DND-41 (cell line): ENCODE results near the gene HADHA.

ENCODE experiments used
- ATAC-seq: fragments of 200-7000 bp; cut with Tn5 transposase; 3 replicates; pipeline ENCODE4 v1.9.1; 2021; ENCODE audit warnings: low read depth; ENCODE audit not compliant: insufficient read depth
- DNase-seq: peaks from one replicate; pipeline ENCODE4 v3.0.0-alpha.2; 2020
- H2AFZ ChIP-seq: 2 replicates; pipeline ENCODE4 v1.6.0; 2012; ENCODE audit warnings: low read depth, low read length
- H3K27ac ChIP-seq: 2 replicates; pipeline ENCODE4 v1.5.1; 2012; ENCODE audit warnings: low read length, inconsistent platforms
- H3K27me3 ChIP-seq: fragments of 200-600 bp; sonication (generic); 2 replicates; pipeline ENCODE4 v1.6.0; 2012; ENCODE audit warnings: low read length, mild to moderate bottlenecking, inconsistent platforms; ENCODE audit not compliant: insufficient read depth, poor library complexity
- H3K36me3 ChIP-seq: 2 replicates; pipeline ENCODE4 v1.5.1; 2012; ENCODE audit warnings: low read length, inconsistent platforms; ENCODE audit not compliant: insufficient read depth
- H3K4me1 ChIP-seq: 2 replicates; pipeline ENCODE4 v1.5.1; 2012; ENCODE audit warnings: mild to moderate bottlenecking, low read length; ENCODE audit not compliant: insufficient read depth
- H3K4me2 ChIP-seq: 2 replicates; pipeline ENCODE4 v1.6.0; 2012; ENCODE audit warnings: mild to moderate bottlenecking, moderate library complexity, low read length, inconsistent platforms; ENCODE audit not compliant: insufficient read depth
- H3K4me3 ChIP-seq, 2 experiments: fragments of 200-600 bp in 1 of 2; shearing (Covaris generic) in 1 of 2; 2 replicates each; pipeline ENCODE4 v1.5.1; 2012 to 2016; ENCODE audit warnings: inconsistent platforms in 2 of 2, low read length in 2 of 2, mild to moderate bottlenecking in 2 of 2, low read depth in 1 of 2, moderate library complexity in 1 of 2
- H3K79me2 ChIP-seq: 2 replicates; pipeline ENCODE4 v1.6.0; 2012; ENCODE audit warnings: low read length, inconsistent platforms; ENCODE audit not compliant: insufficient read depth
- H3K9ac ChIP-seq: 2 replicates; pipeline ENCODE4 v1.6.0; 2012; ENCODE audit warnings: low read depth, mild to moderate bottlenecking, inconsistent platforms, low read length, moderate library complexity
- H3K9me3 ChIP-seq: 2 replicates; pipeline ENCODE4 v1.5.1; 2012; ENCODE audit warnings: low read length, moderate library complexity, mild to moderate bottlenecking, inconsistent platforms; ENCODE audit not compliant: insufficient read depth, severe bottlenecking
- H4K20me1 ChIP-seq: 2 replicates; pipeline ENCODE4 v1.6.0; 2012; ENCODE audit warnings: low read length; ENCODE audit not compliant: insufficient read depth
- EZH2 ChIP-seq: IDR thresholded peaks from 3 replicates; pipeline ENCODE4 v1.6.1; 2012; ENCODE audit warnings: borderline replicate concordance, low read depth, mild to moderate bottlenecking, moderate library complexity, low read length, inconsistent platforms; ENCODE audit not compliant: severe bottlenecking
- TF ChIP-seq, protein P1 (sequence below): IDR thresholded peaks from 2 replicates; pipeline ENCODE4 v1.5.1; 2012; ENCODE audit warnings: borderline replicate concordance, low read length, moderate library complexity, mild to moderate bottlenecking; ENCODE audit not compliant: poor library complexity, severe bottlenecking; ENCODE audit errors: extremely low read depth

HADHA gene

DNA sequence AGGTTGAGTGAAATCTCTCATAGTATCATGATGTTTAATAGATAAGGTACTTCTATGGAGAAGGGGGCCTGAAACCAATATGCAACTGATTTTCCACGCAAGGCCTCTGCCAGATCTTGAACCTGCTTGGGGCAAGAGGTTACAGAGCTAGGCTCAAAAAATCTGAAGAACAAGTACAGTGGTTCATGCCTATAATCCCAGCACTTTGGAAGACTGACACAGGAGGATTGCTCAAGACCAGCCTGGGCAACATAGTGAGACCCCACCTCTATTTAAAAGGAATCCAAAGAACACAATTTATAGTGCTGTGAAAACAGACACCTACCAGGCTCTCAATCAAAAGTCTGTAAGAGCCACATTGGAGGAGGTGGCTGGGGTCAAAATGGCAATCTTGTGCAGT is 28.6 kb downstream of the HADHA start:
- no peak for TF ChIP-seq EZH2
- TF ChIP-seq, protein P1, sequence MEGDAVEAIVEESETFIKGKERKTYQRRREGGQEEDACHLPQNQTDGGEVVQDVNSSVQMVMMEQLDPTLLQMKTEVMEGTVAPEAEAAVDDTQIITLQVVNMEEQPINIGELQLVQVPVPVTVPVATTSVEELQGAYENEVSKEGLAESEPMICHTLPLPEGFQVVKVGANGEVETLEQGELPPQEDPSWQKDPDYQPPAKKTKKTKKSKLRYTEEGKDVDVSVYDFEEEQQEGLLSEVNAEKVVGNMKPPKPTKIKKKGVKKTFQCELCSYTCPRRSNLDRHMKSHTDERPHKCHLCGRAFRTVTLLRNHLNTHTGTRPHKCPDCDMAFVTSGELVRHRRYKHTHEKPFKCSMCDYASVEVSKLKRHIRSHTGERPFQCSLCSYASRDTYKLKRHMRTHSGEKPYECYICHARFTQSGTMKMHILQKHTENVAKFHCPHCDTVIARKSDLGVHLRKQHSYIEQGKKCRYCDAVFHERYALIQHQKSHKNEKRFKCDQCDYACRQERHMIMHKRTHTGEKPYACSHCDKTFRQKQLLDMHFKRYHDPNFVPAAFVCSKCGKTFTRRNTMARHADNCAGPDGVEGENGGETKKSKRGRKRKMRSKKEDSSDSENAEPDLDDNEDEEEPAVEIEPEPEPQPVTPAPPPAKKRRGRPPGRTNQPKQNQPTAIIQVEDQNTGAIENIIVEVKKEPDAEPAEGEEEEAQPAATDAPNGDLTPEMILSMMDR = no peak
- ATAC-seq = no peak
- H2AFZ ChIP-seq = no peak overlapping the region
- peaks cover 83% of the 10 kb centered on the region for H3K36me3 ChIP-seq
- H3K27me3 ChIP-seq = no peaks in the 10 kb centered on the region
- H3K4me1 ChIP-seq = no peaks in the 10 kb centered on the region
- H3K79me2 ChIP-seq = no peaks in the 10 kb centered on the region
- no peaks in the 10 kb centered on the region for H4K20me1 ChIP-seq
- H3K27ac ChIP-seq = no peak overlapping the region
- H3K9ac ChIP-seq = no peak overlapping the region
- H3K9me3 ChIP-seq = no peaks in the 10 kb centered on the region
- no peak overlapping the region for H3K4me2 ChIP-seq
- H3K4me3 ChIP-seq = no peak overlapping the region
- DNase-seq = no peak

DNA sequence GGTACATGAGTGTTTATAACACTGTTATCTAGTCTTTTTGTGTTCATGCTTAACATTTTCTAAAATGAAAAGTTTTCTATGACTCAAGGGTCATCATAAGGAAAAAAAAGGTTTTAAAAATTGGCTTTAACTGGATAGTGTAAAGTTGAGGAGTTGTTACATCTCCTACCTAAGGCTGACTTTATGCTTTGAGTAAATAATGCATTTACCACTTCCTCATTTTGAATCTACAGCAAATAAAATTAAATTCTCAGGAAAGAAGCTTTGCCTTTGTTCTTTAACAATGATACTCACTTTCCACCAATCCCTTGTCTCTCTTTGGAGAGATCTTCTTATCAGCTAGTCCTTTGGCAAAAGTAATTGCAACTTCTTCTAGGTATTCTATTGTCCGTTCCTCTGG is 29.7 kb downstream of the HADHA start:
- H3K27ac ChIP-seq = no peak overlapping the region
- no peaks in the 10 kb centered on the region for H3K9me3 ChIP-seq

DNA sequence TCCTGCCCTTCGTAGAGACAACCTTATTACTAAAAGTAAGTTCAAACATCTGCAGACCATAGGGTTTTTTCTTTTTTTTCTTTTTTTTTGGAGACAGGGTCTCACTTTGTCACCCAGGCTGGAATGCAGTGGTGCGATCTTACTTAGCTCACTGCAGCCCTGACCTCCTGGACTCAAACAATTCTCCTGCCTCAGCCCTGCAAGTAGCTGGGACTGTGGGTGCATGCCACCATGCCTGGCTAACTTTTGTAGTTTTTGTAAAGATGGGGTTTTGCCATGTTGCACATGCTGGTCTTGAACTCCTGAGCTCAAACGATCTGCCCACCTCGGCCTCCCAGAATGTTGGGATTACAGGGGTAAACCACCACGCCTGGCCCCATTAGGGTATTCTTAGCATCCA is 32.4 kb downstream of the HADHA start:
- Histone ChIP-seq H3K4me3 (no peak overlapping the region), H3K9ac (no peak overlapping the region), H3K4me2 (no peak overlapping the region), H3K36me3 (peaks cover 96% of the 10 kb centered on the region), H3K27ac (no peak overlapping the region), H3K27me3 (no peaks in the 10 kb centered on the region), H2AFZ (no peak overlapping the region), H4K20me1 (no peaks in the 10 kb centered on the region), H3K4me1 (no peaks in the 10 kb centered on the region), H3K79me2 (no peaks in the 10 kb centered on the region), H3K9me3 (no peaks in the 10 kb centered on the region)
- no peak for ATAC-seq
- TF ChIP-seq EZH2 = no peak
- TF ChIP-seq, protein P1 = no peak
- no peak for DNase-seq

More for the DNA sequence above, 29.7 kb downstream of the HADHA start:
- no peaks in the 10 kb centered on the region for H3K79me2 ChIP-seq
- ATAC-seq = no peak
- DNase-seq = no peak
- H3K4me3 ChIP-seq = no peak overlapping the region
- TF ChIP-seq, protein P1 = no peak
- no peak for TF ChIP-seq EZH2
- no peak overlapping the region for H3K4me2 ChIP-seq
- H3K36me3 ChIP-seq = peaks cover 83% of the 10 kb centered on the region
- no peaks in the 10 kb centered on the region for H3K4me1 ChIP-seq
- H3K27me3 ChIP-seq = no peaks in the 10 kb centered on the region
- no peak overlapping the region for H3K9ac ChIP-seq
- H2AFZ ChIP-seq = no peak overlapping the region
- no peaks in the 10 kb centered on the region for H4K20me1 ChIP-seq

DNA sequence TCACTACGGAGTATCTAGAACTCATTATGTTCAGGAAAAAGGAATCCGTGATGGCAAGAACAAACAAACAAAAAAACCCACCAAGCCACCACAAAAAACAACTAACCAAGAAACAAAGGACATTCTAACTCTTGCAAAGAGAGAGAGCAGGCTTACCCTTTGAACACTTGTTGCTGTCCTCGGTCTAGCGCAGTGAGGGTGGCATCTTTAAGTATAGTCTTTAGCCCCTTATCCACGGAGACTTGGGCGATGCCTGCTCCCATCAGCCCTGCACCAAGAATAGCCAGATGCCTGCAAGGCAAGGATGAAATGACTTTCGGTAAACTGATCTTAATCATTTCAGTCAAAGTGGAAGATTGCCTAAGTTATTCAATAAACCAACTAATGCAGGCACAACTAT is 40.5 kb downstream of the HADHA start:
- Histone ChIP-seq H3K27ac (no peak overlapping the region), H3K36me3 (peaks cover 81% of the 10 kb centered on the region), H3K79me2 (no peaks in the 10 kb centered on the region), H3K4me2 (no peak overlapping the region), H3K4me1 (no peaks in the 10 kb centered on the region), H3K4me3 (no peak overlapping the region), H3K9me3 (no peaks in the 10 kb centered on the region), H3K27me3 (no peaks in the 10 kb centered on the region), H2AFZ (no peak overlapping the region), H4K20me1 (no peaks in the 10 kb centered on the region), H3K9ac (no peak overlapping the region)
- DNase-seq (no peak), ATAC-seq (no peak)
- no peak for TF ChIP-seq EZH2
- TF ChIP-seq, protein P1 = no peak
